Right kidney (tissue), 1 donor: Measurements from ENCODE around the gene MYD88.
"Not testable (repeated sequence)": the region's sequence is repeated elsewhere in the genome, so short reads cannot be mapped to it uniquely, and the experiment has no call there.

Source experiments
- DNase-seq: peaks from one replicate; pipeline ENCODE4 v3.0.0-alpha.2; 2016

The MYD88 gene

GRCh38 chr3:38141173-38141951 is 2.9 kb downstream of the MYD88 start:
- no peak for DNase-seq

GRCh38 chr3:38141952-38142273 is 3.5 kb downstream of the MYD88 start:
- no peak for DNase-seq

- DNase-seq, result no peak
Observed at GRCh38 chr3:38142959-38143358, 4.5 kb downstream of the MYD88 start.

- no peak for DNase-seq
Observed at GRCh38 chr3:38143511-38143910, 5.0 kb downstream of the MYD88 start.

- DNase-seq, result no peak
Observed at GRCh38 chr3:38146504-38146903, 8.0 kb downstream of the MYD88 start.

- no peak for DNase-seq
Observed at GRCh38 chr3:38147421-38147820, 9.0 kb downstream of the MYD88 start.

GRCh38 chr3:38148311-38148882 is 9.9 kb downstream of the MYD88 start:
- DNase-seq, result no peak

GRCh38 chr3:38149708-38150107 is 11.2 kb downstream of the MYD88 start:
- DNase-seq, result no peak

- no peak for DNase-seq
Observed at GRCh38 chr3:38150780-38151528, 12.5 kb downstream of the MYD88 start.

- DNase-seq, result no peak
Observed at GRCh38 chr3:38151667-38152265, 13.3 kb downstream of the MYD88 start.

GRCh38 chr3:38152609-38153008 is 14.1 kb downstream of the MYD88 start:
- no peak for DNase-seq

- no peak for DNase-seq
Observed at GRCh38 chr3:38153221-38153620, 14.8 kb downstream of the MYD88 start.

GRCh38 chr3:38154033-38154494 is 15.6 kb downstream of the MYD88 start:
- no peak for DNase-seq

- no peak for DNase-seq
Observed at GRCh38 chr3:38154625-38155255, 16.3 kb downstream of the MYD88 start.

GRCh38 chr3:38155825-38156224 is 17.4 kb downstream of the MYD88 start:
- no peak for DNase-seq

GRCh38 chr3:38157117-38157516 is 18.7 kb downstream of the MYD88 start:
- no peak for DNase-seq

GRCh38 chr3:38157595-38157994 is 19.1 kb downstream of the MYD88 start:
- DNase-seq, result no peak

GRCh38 chr3:38158472-38158871 is 20.0 kb downstream of the MYD88 start:
- no peak for DNase-seq

GRCh38 chr3:38160704-38161103 is 22.2 kb downstream of the MYD88 start:
- not testable (repeated sequence) for DNase-seq

GRCh38 chr3:38163117-38163840 is 24.8 kb downstream of the MYD88 start:
- no peak for DNase-seq

- peak; percentile 59 for DNase-seq
Observed at GRCh38 chr3:38163841-38164642, 25.6 kb downstream of the MYD88 start.
